GM18499 (cell line): ENCODE data around the gene KDSR.
"Not testable (repeated sequence)": the region's sequence is repeated elsewhere in the genome, so short reads cannot be mapped to it uniquely, and the experiment has no call there.

Experiments used
- ATAC-seq: cut with Tn5 transposase; IDR thresholded peaks from one replicate; pipeline ENCODE4 v1.9.1; 2021; ENCODE audit warnings: moderate number of reproducible peaks; ENCODE audit not compliant: insufficient read depth, unreplicated experiment

KDSR gene

GRCh38 chr18:63368611-63369010 is 1.6 kb upstream of the KDSR start:
- no peak for ATAC-seq

GRCh38 chr18:63366213-63367052 is 573 bp downstream of the KDSR start:
- ATAC-seq = no peak

- no peak for ATAC-seq
These were observed 1.2 kb downstream of the KDSR start for GRCh38 chr18:63365876-63366212.

DNA sequence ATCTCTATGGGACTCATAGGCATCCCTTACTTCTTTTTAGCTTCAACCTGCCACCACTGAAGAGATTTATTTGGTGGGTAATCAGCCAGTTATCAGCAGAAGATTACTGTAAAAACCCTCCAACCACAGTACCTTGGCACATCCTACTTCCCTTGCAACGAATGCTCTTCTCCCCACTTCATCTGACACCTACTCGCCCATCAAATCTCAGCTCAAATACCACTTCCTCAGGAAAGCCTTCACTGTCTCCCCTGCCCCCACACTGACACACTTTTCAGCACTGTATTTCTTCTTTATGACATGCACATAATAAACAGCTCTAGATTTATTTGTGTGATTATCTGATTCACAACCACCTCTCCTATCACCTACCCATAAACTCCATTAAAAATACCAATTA is 3.1 kb downstream of the KDSR start:
- ATAC-seq = no peak

GRCh38 chr18:63363420-63363819 is 3.6 kb downstream of the KDSR start:
- not testable (repeated sequence) for ATAC-seq

GRCh38 chr18:63356272-63356896 is 10.6 kb downstream of the KDSR start:
- no peak for ATAC-seq

- no peak for ATAC-seq
These were observed 16.8 kb downstream of the KDSR start for GRCh38 chr18:63350230-63350629.

DNA sequence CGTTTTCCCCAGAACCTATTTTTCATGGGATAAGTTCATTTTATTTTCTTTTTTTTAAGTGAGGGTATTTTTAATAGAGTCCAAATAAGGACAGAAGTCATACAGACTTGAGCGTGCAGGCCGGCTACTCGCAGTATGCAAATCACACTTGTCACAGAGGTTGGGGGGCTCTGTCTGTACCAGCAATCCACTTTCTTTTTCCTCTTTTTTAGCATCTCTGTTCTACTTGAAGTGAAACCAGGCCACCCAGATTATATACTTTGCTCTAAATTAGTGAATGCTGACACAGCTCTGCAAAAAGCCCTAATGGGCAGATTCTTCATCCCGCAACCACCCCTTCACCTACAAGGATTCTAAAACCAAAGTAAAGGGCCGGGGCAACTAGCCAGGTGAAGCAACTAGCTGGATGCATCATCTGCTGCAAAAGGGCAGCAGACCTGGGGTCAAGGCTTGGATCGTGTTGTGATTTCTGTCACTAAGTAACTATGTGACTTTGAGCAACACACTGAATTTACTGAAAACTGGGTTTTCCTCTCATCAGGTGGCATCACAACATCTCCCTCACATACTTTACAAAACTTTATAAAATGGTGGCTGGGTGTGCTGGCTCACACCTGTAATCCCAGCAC is 18.4 kb downstream of the KDSR start:
- ATAC-seq = no peak

DNA sequence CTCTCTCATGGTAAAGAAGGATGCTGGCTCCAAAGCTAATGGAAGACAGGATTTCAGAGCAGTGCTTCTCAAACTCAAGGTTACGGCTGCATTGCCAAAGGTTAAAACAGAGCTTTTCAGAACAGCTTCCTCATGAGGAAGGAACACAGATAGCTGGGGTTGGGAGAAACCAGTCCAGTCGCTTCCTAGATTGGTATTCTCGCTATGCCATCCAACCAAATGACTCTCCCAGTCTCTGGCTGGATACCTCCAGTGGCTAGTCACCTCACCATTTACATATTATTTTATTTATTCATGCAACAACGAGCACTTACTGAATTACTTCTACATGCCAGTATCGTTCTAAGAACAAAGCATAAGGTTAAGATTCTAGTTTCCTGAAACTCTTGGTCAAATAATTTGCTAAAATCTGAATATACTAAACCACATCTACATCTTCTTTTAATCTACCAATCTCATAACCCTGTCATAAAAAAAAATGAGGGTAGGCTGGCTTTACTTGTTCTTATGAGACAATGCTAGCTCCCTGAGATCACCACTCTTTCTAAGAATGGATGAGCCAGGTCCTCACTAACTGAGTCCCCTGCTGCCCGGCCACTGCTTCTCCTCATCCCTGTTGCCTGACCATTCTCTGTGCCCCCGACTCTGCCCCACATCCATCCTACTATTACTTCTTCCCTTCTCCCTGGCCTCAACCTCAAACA is 20.4 kb downstream of the KDSR start:
- ATAC-seq = no peak

DNA sequence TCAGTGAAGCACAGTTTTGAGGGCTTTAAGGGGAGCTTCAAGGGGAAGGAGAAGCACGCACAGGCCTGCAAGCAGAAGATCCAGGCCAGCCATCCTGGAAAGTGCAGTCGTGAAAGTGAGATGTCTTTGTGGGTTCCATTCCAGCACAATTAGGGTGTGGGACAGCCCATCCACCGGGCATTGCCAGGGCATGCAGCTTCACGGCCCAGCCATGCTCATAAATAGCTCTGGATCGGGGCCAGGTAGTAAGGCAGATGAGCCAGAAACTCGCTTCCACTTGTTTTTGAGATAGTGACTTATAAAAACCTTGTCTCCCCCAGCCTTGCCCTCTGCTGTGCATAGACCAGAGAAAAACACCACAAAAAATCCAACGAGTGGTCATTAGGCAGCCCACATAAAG is 21.0 kb downstream of the KDSR start:
- no peak for ATAC-seq

- ATAC-seq = no peak
These were observed 22.1 kb downstream of the KDSR start for GRCh38 chr18:63344918-63345317.

DNA sequence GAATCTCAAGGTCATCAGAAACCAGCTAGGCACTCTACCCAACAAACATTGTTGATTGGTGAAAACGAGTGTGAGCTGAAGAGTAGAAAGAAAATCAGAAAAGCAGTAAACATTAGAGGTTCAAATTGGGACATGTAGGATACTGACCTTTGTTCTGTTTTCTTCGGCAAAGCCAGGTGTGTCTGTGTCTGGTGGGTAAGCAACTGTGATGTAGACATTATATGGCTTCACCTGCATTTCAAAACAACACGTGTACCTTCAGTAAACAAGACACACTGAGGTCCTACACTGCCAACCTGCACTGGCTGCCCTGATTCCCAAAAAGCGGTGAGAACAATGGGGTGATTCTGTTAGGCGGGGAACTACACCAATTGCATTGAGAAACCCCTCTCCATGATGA is 22.7 kb downstream of the KDSR start:
- ATAC-seq = no peak

GRCh38 chr18:63342206-63342605 is 24.8 kb downstream of the KDSR start:
- peak; percentile 56 for ATAC-seq

GRCh38 chr18:63339920-63340484 is 27.0 kb downstream of the KDSR start:
- ATAC-seq = no peak

DNA sequence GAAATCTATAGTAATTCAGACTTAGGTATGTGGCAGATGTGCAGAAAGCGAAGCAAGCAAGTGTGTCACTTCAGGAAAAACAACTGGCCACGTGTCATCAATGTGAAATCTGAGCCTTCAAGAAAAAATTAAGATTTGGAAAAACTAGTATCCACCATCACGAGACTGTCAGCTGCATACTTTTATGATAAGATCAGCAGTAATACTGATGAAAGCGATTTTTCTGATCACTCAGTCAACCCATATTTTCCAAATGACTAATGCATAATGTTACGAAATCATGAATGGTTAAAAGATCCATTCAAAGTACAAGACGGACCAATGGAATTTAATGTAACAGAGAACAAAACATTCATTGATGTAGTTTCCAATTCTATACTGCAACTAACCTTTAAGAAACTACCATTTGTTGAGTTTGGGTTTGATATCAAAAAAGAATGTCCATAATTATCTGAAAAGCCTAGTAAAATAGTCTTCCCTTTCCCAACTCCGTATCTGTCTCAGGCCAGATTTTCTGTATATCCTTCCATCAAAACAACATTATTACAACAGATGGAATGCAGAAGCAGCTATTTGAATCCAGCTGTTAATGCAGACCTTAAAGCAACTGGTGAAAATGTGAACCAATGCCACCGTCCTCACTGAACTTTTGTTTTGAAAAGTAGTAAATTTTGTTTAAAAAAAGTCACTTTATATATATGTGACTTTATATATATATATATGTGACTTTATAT is 30.5 kb downstream of the KDSR start:
- no peak for ATAC-seq

DNA sequence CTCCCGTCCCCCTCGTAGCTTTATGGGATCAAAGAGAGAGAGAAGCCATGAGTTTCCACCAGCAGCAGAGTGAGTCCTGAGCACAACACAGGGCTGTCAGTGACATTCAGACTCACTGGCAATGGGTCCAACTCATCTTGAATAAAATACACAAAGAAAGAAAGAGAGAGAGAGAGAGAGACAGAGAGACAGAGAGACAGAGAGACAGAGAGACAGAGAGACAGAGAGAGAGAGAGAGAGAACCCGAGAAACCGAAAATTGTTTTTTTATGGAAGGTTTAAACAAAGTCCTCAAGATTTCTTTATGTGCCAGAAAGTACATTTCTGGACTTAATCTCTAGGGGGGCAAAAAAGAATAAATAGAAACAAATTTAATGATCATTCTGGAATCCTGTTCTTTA is 35.9 kb downstream of the KDSR start:
- no peak for ATAC-seq

DNA sequence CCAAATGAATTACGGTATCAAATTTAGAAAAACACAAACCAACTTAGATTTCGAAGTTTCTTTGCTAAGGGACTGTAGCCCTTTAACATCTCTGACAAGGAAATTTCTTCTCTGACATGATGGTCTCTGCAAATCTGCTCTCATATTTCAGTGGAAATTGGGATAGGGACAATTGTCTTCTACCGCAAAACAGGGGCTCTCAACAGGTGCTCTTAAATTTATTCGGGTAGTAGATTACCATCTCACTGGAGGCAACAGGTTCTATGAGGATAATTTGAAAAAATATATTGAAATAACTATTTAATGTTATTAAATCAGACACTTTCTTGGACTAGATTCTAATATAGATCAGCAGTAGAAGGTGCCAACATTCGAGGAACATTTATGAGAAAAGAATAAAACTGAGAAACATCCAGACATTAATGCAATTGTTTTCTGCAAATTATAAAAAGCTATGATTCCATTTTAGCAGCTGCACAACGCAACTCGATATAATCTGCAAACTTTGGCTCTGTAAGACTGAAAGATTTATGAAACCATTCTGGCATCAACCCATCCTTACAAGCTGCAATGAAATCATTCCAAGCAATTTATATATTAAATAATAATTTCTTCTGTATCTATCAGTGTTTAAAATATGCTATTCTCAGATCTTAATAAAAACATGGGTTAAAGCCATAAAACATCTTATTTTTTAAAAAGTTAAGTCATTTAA is 37.4 kb downstream of the KDSR start:
- no peak for ATAC-seq

- ATAC-seq = no peak
These were observed 41.0 kb downstream of the KDSR start for GRCh38 chr18:63326011-63326410.

DNA sequence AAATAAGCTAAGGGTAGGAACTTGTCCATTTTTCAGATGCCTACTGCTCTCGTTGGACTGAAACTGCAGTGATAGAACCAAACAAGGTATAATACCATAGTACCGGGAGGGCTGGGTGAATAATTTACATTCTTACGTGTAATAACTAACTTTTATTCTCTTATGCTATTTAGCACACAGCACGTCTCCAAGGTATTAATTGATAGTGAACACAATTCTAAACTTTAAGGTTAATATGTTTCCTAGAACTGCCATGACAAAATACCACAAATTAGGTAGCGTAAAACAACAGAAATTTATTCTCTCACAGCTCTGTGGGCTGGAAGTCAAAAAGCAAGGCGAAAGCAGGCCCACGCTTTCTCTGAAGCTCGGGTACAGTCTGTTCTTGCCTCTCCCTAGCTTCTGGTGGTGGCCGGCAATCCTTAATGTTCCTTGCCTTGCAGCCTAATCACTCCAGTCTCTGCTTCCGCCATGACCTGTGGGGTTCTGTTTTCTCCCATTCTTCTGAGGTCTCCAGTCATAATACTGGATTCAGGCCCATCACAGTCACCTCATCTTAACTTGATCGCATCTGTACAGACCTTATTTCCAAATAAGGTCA is 41.8 kb downstream of the KDSR start:
- ATAC-seq = no peak
